DND-41 (cell line): ENCODE data around the gene PAPPA.

Experiments used
- ATAC-seq: fragments of 200-7000 bp; cut with Tn5 transposase; 3 replicates; pipeline ENCODE4 v1.9.1; 2021; ENCODE audit warnings: low read depth; ENCODE audit not compliant: insufficient read depth
- DNase-seq: peaks from one replicate; pipeline ENCODE4 v3.0.0-alpha.2; 2020
- H2AFZ ChIP-seq: 2 replicates; pipeline ENCODE4 v1.6.0; 2012; ENCODE audit warnings: low read depth, low read length
- H3K27ac ChIP-seq: 2 replicates; pipeline ENCODE4 v1.5.1; 2012; ENCODE audit warnings: low read length, inconsistent platforms
- H3K27me3 ChIP-seq: fragments of 200-600 bp; sonication (generic); 2 replicates; pipeline ENCODE4 v1.6.0; 2012; ENCODE audit warnings: low read length, mild to moderate bottlenecking, inconsistent platforms; ENCODE audit not compliant: insufficient read depth, poor library complexity
- H3K36me3 ChIP-seq: 2 replicates; pipeline ENCODE4 v1.5.1; 2012; ENCODE audit warnings: low read length, inconsistent platforms; ENCODE audit not compliant: insufficient read depth
- H3K4me1 ChIP-seq: 2 replicates; pipeline ENCODE4 v1.5.1; 2012; ENCODE audit warnings: mild to moderate bottlenecking, low read length; ENCODE audit not compliant: insufficient read depth
- H3K4me2 ChIP-seq: 2 replicates; pipeline ENCODE4 v1.6.0; 2012; ENCODE audit warnings: mild to moderate bottlenecking, moderate library complexity, low read length, inconsistent platforms; ENCODE audit not compliant: insufficient read depth
- H3K4me3 ChIP-seq, 2 experiments: fragments of 200-600 bp in 1 of 2; shearing (Covaris generic) in 1 of 2; 2 replicates each; pipeline ENCODE4 v1.5.1; 2012 to 2016; ENCODE audit warnings: inconsistent platforms in 2 of 2, low read length in 2 of 2, mild to moderate bottlenecking in 2 of 2, low read depth in 1 of 2, moderate library complexity in 1 of 2
- H3K79me2 ChIP-seq: 2 replicates; pipeline ENCODE4 v1.6.0; 2012; ENCODE audit warnings: low read length, inconsistent platforms; ENCODE audit not compliant: insufficient read depth
- H3K9ac ChIP-seq: 2 replicates; pipeline ENCODE4 v1.6.0; 2012; ENCODE audit warnings: low read depth, mild to moderate bottlenecking, inconsistent platforms, low read length, moderate library complexity
- H3K9me3 ChIP-seq: 2 replicates; pipeline ENCODE4 v1.5.1; 2012; ENCODE audit warnings: low read length, moderate library complexity, mild to moderate bottlenecking, inconsistent platforms; ENCODE audit not compliant: insufficient read depth, severe bottlenecking
- H4K20me1 ChIP-seq: 2 replicates; pipeline ENCODE4 v1.6.0; 2012; ENCODE audit warnings: low read length; ENCODE audit not compliant: insufficient read depth
- EZH2 ChIP-seq: IDR thresholded peaks from 3 replicates; pipeline ENCODE4 v1.6.1; 2012; ENCODE audit warnings: borderline replicate concordance, low read depth, mild to moderate bottlenecking, moderate library complexity, low read length, inconsistent platforms; ENCODE audit not compliant: severe bottlenecking
- TF ChIP-seq, protein P1 (sequence below): IDR thresholded peaks from 2 replicates; pipeline ENCODE4 v1.5.1; 2012; ENCODE audit warnings: borderline replicate concordance, low read length, moderate library complexity, mild to moderate bottlenecking; ENCODE audit not compliant: poor library complexity, severe bottlenecking; ENCODE audit errors: extremely low read depth

PAPPA gene

DNA sequence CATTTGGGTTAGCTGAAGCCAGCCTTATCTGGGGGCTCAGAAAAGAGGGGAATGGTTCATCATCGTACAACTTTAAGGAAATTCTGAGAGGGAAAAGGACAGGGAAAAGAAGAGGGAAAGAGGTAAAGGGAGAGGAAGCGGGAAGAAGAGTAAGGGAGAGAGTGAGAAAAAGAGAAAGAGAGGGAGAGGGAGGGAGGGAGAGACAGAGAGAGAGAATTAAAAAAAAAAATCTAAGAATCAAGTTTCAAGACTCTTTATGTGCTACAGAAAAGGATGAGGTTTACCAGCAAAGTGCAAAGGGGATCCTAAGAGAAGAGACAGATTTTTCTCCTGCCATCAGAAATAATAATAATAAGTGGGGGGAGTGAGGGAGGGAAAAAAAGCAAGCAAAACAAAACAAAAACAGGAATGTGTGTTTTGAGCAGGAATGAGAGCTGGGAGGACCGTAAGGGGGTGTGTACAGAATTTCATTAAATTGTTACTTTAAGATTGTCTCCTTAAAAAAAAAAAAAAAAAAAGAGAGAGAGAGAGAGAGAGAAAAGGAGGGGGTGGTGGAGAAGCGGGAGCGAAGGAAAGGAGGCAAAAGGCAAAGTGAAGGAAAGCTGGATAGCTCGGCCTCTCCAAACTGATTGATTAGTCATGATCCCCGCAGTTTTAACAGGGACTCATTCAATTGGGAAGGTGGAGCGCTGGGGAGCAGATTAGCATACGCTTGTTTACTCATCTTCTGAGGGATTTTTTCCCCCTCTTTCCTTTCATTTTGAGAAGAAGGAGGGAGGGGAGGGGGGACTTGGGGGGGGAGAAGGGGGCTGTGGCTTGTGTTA lies 438 bp upstream of the PAPPA start:
- no peak for ATAC-seq
- no peaks in the 10 kb centered on the region for H4K20me1 ChIP-seq
- H3K79me2 ChIP-seq, result no peaks in the 10 kb centered on the region
- no peak overlapping the region for H2AFZ ChIP-seq
- no peaks in the 10 kb centered on the region for H3K36me3 ChIP-seq
- DNase-seq, result no peak
- H3K27me3 ChIP-seq, result no peaks in the 10 kb centered on the region
- no peak overlapping the region for H3K4me3 ChIP-seq
- H3K9me3 ChIP-seq, result no peaks in the 10 kb centered on the region
- no peak overlapping the region for H3K4me2 ChIP-seq
- H3K4me1 ChIP-seq, result no peaks in the 10 kb centered on the region
- TF ChIP-seq, protein P1, sequence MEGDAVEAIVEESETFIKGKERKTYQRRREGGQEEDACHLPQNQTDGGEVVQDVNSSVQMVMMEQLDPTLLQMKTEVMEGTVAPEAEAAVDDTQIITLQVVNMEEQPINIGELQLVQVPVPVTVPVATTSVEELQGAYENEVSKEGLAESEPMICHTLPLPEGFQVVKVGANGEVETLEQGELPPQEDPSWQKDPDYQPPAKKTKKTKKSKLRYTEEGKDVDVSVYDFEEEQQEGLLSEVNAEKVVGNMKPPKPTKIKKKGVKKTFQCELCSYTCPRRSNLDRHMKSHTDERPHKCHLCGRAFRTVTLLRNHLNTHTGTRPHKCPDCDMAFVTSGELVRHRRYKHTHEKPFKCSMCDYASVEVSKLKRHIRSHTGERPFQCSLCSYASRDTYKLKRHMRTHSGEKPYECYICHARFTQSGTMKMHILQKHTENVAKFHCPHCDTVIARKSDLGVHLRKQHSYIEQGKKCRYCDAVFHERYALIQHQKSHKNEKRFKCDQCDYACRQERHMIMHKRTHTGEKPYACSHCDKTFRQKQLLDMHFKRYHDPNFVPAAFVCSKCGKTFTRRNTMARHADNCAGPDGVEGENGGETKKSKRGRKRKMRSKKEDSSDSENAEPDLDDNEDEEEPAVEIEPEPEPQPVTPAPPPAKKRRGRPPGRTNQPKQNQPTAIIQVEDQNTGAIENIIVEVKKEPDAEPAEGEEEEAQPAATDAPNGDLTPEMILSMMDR, result no peak
- no peak for TF ChIP-seq EZH2
- H3K9ac ChIP-seq, result no peak overlapping the region
- H3K27ac ChIP-seq, result no peak overlapping the region

- ATAC-seq, result no peak
- H3K4me3 ChIP-seq, result no peak overlapping the region
- no peak overlapping the region for H3K4me2 ChIP-seq
These were observed 864 bp downstream of the PAPPA start for GRCh38 chr9:116154334-116154975.

DNA sequence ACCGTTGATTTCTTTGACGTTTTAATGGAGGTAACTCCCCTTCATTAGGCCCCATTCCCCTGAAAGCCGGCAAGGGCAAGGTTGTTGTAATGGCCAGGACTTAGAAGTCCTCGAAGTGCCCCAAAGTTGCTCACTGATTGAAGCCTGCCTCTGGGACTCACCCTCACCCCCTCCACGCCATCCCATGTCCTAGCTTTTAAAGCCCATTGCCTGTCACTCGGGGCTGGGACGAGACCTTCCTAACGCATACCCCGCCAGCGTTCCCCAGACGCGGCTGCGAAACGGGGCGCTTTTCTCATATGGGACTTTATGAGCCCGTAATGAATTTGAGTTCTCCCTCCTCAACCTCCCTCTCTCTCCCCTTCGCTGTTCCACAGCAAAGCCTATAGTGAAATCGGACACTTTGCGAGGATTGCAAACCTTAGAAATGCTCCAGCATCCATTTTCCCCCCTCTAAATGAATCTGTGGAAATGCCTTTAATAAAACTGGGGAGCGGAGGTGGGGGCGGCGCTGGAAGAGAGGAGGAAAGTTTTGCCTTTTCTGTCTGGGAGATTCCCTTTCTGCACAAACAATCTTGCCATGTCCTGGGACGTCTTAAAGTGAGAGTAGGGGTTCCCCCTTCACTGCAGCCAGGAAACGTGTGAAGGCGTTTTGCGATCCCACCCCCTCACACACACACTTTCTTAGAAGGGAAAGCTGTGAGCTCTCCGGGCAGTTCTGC lies 1.5 kb downstream of the PAPPA start:
- H3K4me3 ChIP-seq, result no peak overlapping the region
- H2AFZ ChIP-seq, result no peak overlapping the region
- H3K36me3 ChIP-seq, result no peaks in the 10 kb centered on the region
- TF ChIP-seq, protein P1, result no peak
- no peak for TF ChIP-seq EZH2
- no peak overlapping the region for H3K9ac ChIP-seq
- DNase-seq (no peak), ATAC-seq (no peak)
- H3K4me1 ChIP-seq, result no peaks in the 10 kb centered on the region
- H3K27me3 ChIP-seq, result no peaks in the 10 kb centered on the region
- no peak overlapping the region for H3K4me2 ChIP-seq
- H4K20me1 ChIP-seq, result no peaks in the 10 kb centered on the region
- H3K9me3 ChIP-seq, result no peaks in the 10 kb centered on the region
- H3K79me2 ChIP-seq, result no peaks in the 10 kb centered on the region
- H3K27ac ChIP-seq, result no peak overlapping the region

More at GRCh38 chr9:116154334-116154975, 864 bp downstream of the PAPPA start:
- Histone ChIP-seq H3K4me1 (no peaks in the 10 kb centered on the region), H3K9ac (no peak overlapping the region), H3K27me3 (no peaks in the 10 kb centered on the region), H2AFZ (no peak overlapping the region), H4K20me1 (no peaks in the 10 kb centered on the region), H3K79me2 (no peaks in the 10 kb centered on the region), H3K9me3 (no peaks in the 10 kb centered on the region), H3K27ac (no peak overlapping the region), H3K36me3 (no peaks in the 10 kb centered on the region)
- TF ChIP-seq EZH2, result no peak
- TF ChIP-seq, protein P1, result no peak
- no peak for DNase-seq
